CD14-positive monocyte (primary cell): ENCODE results near the gene OSBP2. TPM values are rescaled to one million over a fixed set of nuclear protein-coding genes. Genes with fewer than 3 reads are reported as not detected.
"Not testable (repeated sequence)": the region's sequence is repeated elsewhere in the genome, so short reads cannot be mapped to it uniquely, and the experiment has no call there.

Source experiments
- DNase-seq, 3 donors: peaks; one replicate each; pipeline ENCODE4 v3.0.0-alpha.2; 2011 to 2022
- H2AFZ ChIP-seq: 2 replicates; pipeline ENCODE4 v1.6.0; 2012; ENCODE audit warnings: mild to moderate bottlenecking, low read depth, low read length, inconsistent platforms; ENCODE audit not compliant: insufficient read depth, poor library complexity, severe bottlenecking
- H3K27ac ChIP-seq, 2 donors: 1 replicate in 1 of 2; 2 replicates in 1 of 2; pipeline ENCODE4 v1.5.1; 2012 to 2013; ENCODE audit warnings: low read length in 2 of 2, control low read depth in 1 of 2, inconsistent platforms in 1 of 2, low read depth in 1 of 2, mild to moderate bottlenecking in 1 of 2
- H3K27me3 ChIP-seq, 2 donors: one replicate each; pipeline versions ENCODE4 v1.6.0 to v1.6.1; 2011 to 2013; ENCODE audit warnings: low read length in 2 of 2; ENCODE audit not compliant: control insufficient read depth in 2 of 2, insufficient read depth in 2 of 2
- H3K36me3 ChIP-seq, 2 donors: replicated peaks in 1 of 2; 1 replicate in 1 of 2; 2 replicates in 1 of 2; pipeline versions ENCODE4 v1.5.1 to v1.6.1; 2012 to 2013; ENCODE audit warnings: low read length in 2 of 2, control low read depth in 1 of 2, inconsistent platforms in 1 of 2, mild to moderate bottlenecking in 1 of 2; ENCODE audit not compliant: insufficient read depth in 2 of 2, control insufficient read depth in 1 of 2
- H3K4me1 ChIP-seq, 2 donors: 1 replicate in 1 of 2; 2 replicates in 1 of 2; pipeline versions ENCODE4 v1.5.1 to v1.6.1; 2012 to 2013; ENCODE audit warnings: low read length in 2 of 2, control low read depth in 1 of 2, inconsistent platforms in 1 of 2, mild to moderate bottlenecking in 1 of 2, moderate library complexity in 1 of 2; ENCODE audit not compliant: insufficient read depth in 2 of 2, control insufficient read depth in 1 of 2
- H3K4me2 ChIP-seq: replicated peaks from 2 replicates; pipeline ENCODE3; 2012; ENCODE audit warnings: low read length, moderate library complexity, mild to moderate bottlenecking; ENCODE audit not compliant: poor library complexity, severe bottlenecking; ENCODE audit errors: extremely low read depth
- H3K4me3 ChIP-seq, 3 experiments: fragments of 200-600 bp in 1 of 3; sonication (generic) in 1 of 3; replicated peaks in 1 of 3; 1 replicate in 2 of 3; 2 replicates in 1 of 3; pipeline ENCODE4 v1.5.1; 2011 to 2013; ENCODE audit warnings: low read length in 3 of 3, mild to moderate bottlenecking in 3 of 3, control low read depth in 2 of 3, low read depth in 2 of 3, inconsistent platforms in 1 of 3, moderate library complexity in 1 of 3
- H3K79me2 ChIP-seq: 2 replicates; pipeline ENCODE4 v1.6.0; 2012; ENCODE audit warnings: mild to moderate bottlenecking, control low read depth, inconsistent platforms, low read length, moderate library complexity; ENCODE audit not compliant: insufficient read depth
- H3K9ac ChIP-seq: 2 replicates; pipeline ENCODE4 v1.6.0; 2017; ENCODE audit warnings: low read length, mild to moderate bottlenecking; ENCODE audit not compliant: insufficient read depth, poor library complexity, severe bottlenecking
- H3K9me3 ChIP-seq, 2 donors: replicated peaks in 1 of 2; 1 replicate in 1 of 2; 2 replicates in 1 of 2; pipeline versions ENCODE4 v1.5.1 to v1.6.1; 2012 to 2013; ENCODE audit warnings: low read length in 2 of 2, control low read depth in 1 of 2; ENCODE audit not compliant: control insufficient read depth in 1 of 2, insufficient read depth in 1 of 2
- H4K20me1 ChIP-seq: 2 replicates; pipeline ENCODE4 v1.6.0; 2012; ENCODE audit warnings: mild to moderate bottlenecking, low read length, control low read depth, moderate library complexity; ENCODE audit not compliant: insufficient read depth
- H3K27ac Mint-ChIP-seq, 7 donors: one replicate each; pipeline ENCODE4 v1.8.0; 2020; ENCODE audit warnings: mild to moderate bottlenecking in 7 of 7, mixed read lengths in 7 of 7, moderate library complexity in 6 of 7, inconsistent platforms in 2 of 7
- H3K27me3 Mint-ChIP-seq, 3 donors: one replicate each; pipeline ENCODE4 v1.8.0; 2021 to 2022; ENCODE audit warnings: low read depth in 3 of 3, mild to moderate bottlenecking in 3 of 3, mixed read lengths in 3 of 3, moderate library complexity in 3 of 3, inconsistent platforms in 1 of 3
- H3K36me3 Mint-ChIP-seq, 2 donors: one replicate each; pipeline ENCODE4 v1.8.0; 2020; ENCODE audit warnings: mixed read lengths in 2 of 2, inconsistent platforms in 1 of 2, mild to moderate bottlenecking in 1 of 2
- H3K4me1 Mint-ChIP-seq: one replicate; pipeline ENCODE4 v1.8.0; 2020; ENCODE audit warnings: mild to moderate bottlenecking, mixed read lengths
- H3K4me3 Mint-ChIP-seq, 2 donors: one replicate each; pipeline ENCODE4 v1.8.0; 2020; ENCODE audit warnings: mild to moderate bottlenecking in 2 of 2, mixed read lengths in 2 of 2, moderate library complexity in 1 of 2
- H3K9me3 Mint-ChIP-seq, 7 donors: one replicate each; pipeline ENCODE4 v1.8.0; 2020 to 2022; ENCODE audit warnings: mixed read lengths in 7 of 7, mild to moderate bottlenecking in 6 of 7, moderate library complexity in 6 of 7, inconsistent platforms in 2 of 7
- CTCF ChIP-seq: fragments of 200-600 bp; IDR thresholded peaks from one replicate; pipeline ENCODE4 v1.8.0; 2022; ENCODE audit warnings: antibody characterized with exemption, mild to moderate bottlenecking
- WGBS: methylation state at CpG from one replicate; pipeline ENCODE4 v1.1.5; 2013; ENCODE audit warnings: missing lambda C conversion rate; ENCODE audit not compliant: insufficient coverage; 5-methylcytosine and 5-hydroxymethylcytosine counted together
- intact Hi-C, 2 donors: fragments of 100-400 bp; cut with micrococcal nuclease; formaldehyde crosslinking; loops; one replicate each; pipeline versions ENCODE4 v1.15.0 to v1.15.1; 2023
- polyA plus RNA-seq, 3 donors: library from polyadenylated mRNA; depleted of rRNA in 1 of 3; unstranded in 2 of 3; stranded (reverse) in 1 of 3; fragments of 300-500 nt in 2 of 3; fragments of >200 nt in 1 of 3; fragmentation: Illumina TruSeq in 2 of 3; gene quantifications; 1 replicate in 2 of 3; 2 replicates in 1 of 3; pipeline ENCODE4 v1.2.3, GENCODE V29; 2012 to 2021

Gene OSBP2
- polyA plus RNA-seq, 3 donors, result 0.21 to 0.54 TPM; not detected in 1

DNA sequence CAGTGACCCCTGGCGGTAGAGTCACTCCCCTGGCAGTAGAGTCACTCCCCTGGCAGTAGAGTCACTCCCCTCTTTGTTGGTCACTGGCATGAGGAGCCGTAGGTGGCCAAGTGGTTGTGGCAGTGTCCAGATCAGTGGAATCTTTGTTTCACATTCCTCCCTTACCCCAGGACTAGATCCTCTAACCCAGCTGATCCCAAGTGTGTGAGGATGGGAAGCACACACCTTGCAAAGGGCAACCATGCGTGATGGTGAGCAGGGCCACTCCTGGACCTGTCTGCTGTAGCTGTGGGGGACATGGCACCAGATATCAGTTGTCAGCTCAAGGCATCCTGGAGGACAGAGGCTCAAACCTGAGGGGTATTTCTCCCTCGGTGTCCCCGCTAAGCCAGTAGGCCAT lies 37.8 kb downstream of the OSBP2 start:
- DNase-seq, result no peak
- no peak overlapping the region for H3K27ac Mint-ChIP-seq
- no peaks in the 10 kb centered on the region for H3K79me2 ChIP-seq
- no peaks in the 10 kb centered on the region for H3K9me3 ChIP-seq
- no peak overlapping the region for H3K4me3 ChIP-seq
- no peaks in the 10 kb centered on the region for H3K36me3 ChIP-seq
- H3K4me2 ChIP-seq, result no peak overlapping the region
- intact Hi-C loops, result no loop called here
- no peaks in the 10 kb centered on the region for H3K36me3 Mint-ChIP-seq
- no peaks in the 10 kb centered on the region for H4K20me1 ChIP-seq
- no peak overlapping the region for H3K4me3 Mint-ChIP-seq
- H3K27ac ChIP-seq, result no peak overlapping the region
- H3K4me1 ChIP-seq, result peaks cover 7 to 22% of the 10 kb centered on the region in 2 donors
- no peak overlapping the region for H3K9ac ChIP-seq
- WGBS, result 100% methylated on average over 3 of the region's 5 CpGs
- TF ChIP-seq CTCF, result no peak
- no peaks in the 10 kb centered on the region for H3K27me3 ChIP-seq
- peaks cover 3 to 6% (median 4%) of the 10 kb centered on the region in 3 donors for H3K27me3 Mint-ChIP-seq
- H3K4me1 Mint-ChIP-seq, result peaks cover 15% of the 10 kb centered on the region
- peaks cover 0 to 2% (median 0%) of the 10 kb centered on the region in 7 donors for H3K9me3 Mint-ChIP-seq
- no peak overlapping the region for H2AFZ ChIP-seq

GRCh38 chr22:30733181-30733631 lies 38.5 kb downstream of the OSBP2 start:
- no peaks in the 10 kb centered on the region for H3K36me3 ChIP-seq
- peaks cover 3 to 4% (median 4%) of the 10 kb centered on the region in 3 donors for H3K27me3 Mint-ChIP-seq
- H3K4me3 Mint-ChIP-seq, result peak overlapping the region in 1 of 2 donors; percentile 22
- peak overlapping the region; percentile 39 for H2AFZ ChIP-seq
- no peaks in the 10 kb centered on the region for H3K79me2 ChIP-seq
- no peaks in the 10 kb centered on the region for H3K27me3 ChIP-seq
- no peaks in the 10 kb centered on the region for H4K20me1 ChIP-seq
- peak in 2 of 3 donors; percentile 6 to 33 for DNase-seq
- no peaks in the 10 kb centered on the region for H3K9me3 ChIP-seq
- H3K9ac ChIP-seq, result no peak overlapping the region
- no peak for TF ChIP-seq CTCF
- H3K27ac ChIP-seq, result no peak overlapping the region
- peaks cover 7 to 22% of the 10 kb centered on the region in 2 donors for H3K4me1 ChIP-seq
- intact Hi-C loops, result no loop called here
- H3K9me3 Mint-ChIP-seq, result peaks cover 0 to 2% (median 0%) of the 10 kb centered on the region in 7 donors
- H3K4me1 Mint-ChIP-seq, result peaks cover 15% of the 10 kb centered on the region
- H3K4me2 ChIP-seq, result no peak overlapping the region
- H3K27ac Mint-ChIP-seq, result no peak overlapping the region
- no peak overlapping the region for H3K4me3 ChIP-seq
- no peaks in the 10 kb centered on the region for H3K36me3 Mint-ChIP-seq
- 28% methylated on average over 6 of the region's 7 CpGs for WGBS

GRCh38 chr22:30740007-30740406 lies 45.3 kb downstream of the OSBP2 start:
- H3K27ac Mint-ChIP-seq, H4K20me1 ChIP-seq, H3K4me3 ChIP-seq, H3K79me2 ChIP-seq, H3K27me3 ChIP-seq, H3K36me3 ChIP-seq, H2AFZ ChIP-seq, H3K4me1 ChIP-seq, H3K4me2 ChIP-seq, H3K9me3 ChIP-seq, H3K36me3 Mint-ChIP-seq, H3K27ac ChIP-seq, intact Hi-C loops, H3K4me1 Mint-ChIP-seq, H3K4me3 Mint-ChIP-seq, H3K9ac ChIP-seq, DNase-seq, H3K9me3 Mint-ChIP-seq: not testable (repeated sequence)
- peaks cover 3 to 15% (median 7%) of the 10 kb centered on the region in 3 donors for H3K27me3 Mint-ChIP-seq
- 85% methylated on average over 5 of the region's 7 CpGs for WGBS
